H9 (cell line): ENCODE data around the gene PNKD. TPM values are rescaled to one million over a fixed set of nuclear protein-coding genes. Genes with fewer than 3 reads are reported as not detected.

Source experiments
- DNase-seq: peaks from one replicate; pipeline ENCODE4 v3.0.0-alpha.2; 2017
- H2AFZ ChIP-seq: one replicate; pipeline ENCODE4 v1.6.1; 2013; ENCODE audit warnings: mild to moderate bottlenecking, low read length, control low read depth, moderate library complexity
- H2AK5ac ChIP-seq: 2 replicates; pipeline ENCODE4 v1.6.1; 2013; ENCODE audit warnings: low read length, control low read depth, mixed read lengths; ENCODE audit not compliant: insufficient read length
- H2BK120ac ChIP-seq: one replicate; pipeline ENCODE4 v1.6.1; 2013; ENCODE audit warnings: low read depth, mild to moderate bottlenecking, low read length, control low read depth, inconsistent platforms; ENCODE audit not compliant: poor library complexity, severe bottlenecking
- H2BK12ac ChIP-seq: 2 replicates; pipeline ENCODE4 v1.6.1; 2013; ENCODE audit warnings: low read length, control low read depth, mixed read lengths, low read depth; ENCODE audit not compliant: insufficient read length
- H2BK15ac ChIP-seq: 2 replicates; pipeline ENCODE4 v1.6.1; 2013; ENCODE audit warnings: low read depth, low read length, control low read depth
- H2BK20ac ChIP-seq: one replicate; pipeline ENCODE4 v1.6.1; 2013; ENCODE audit warnings: low read depth, mild to moderate bottlenecking, low read length, control low read depth, inconsistent platforms; ENCODE audit not compliant: poor library complexity, severe bottlenecking
- H2BK5ac ChIP-seq: 2 replicates; pipeline ENCODE4 v1.6.1; 2013; ENCODE audit warnings: low read length, control low read depth, mixed read lengths; ENCODE audit not compliant: insufficient read length
- H3K14ac ChIP-seq: 2 replicates; pipeline ENCODE4 v1.6.1; 2013; ENCODE audit warnings: low read length, control low read depth; ENCODE audit not compliant: insufficient read depth
- H3K18ac ChIP-seq: 2 replicates; pipeline ENCODE4 v1.6.1; 2013; ENCODE audit warnings: low read depth, mild to moderate bottlenecking, mixed read lengths, low read length, control low read depth; ENCODE audit not compliant: insufficient read length
- H3K23ac ChIP-seq: 2 replicates; pipeline ENCODE4 v1.6.1; 2013; ENCODE audit warnings: low read length, control low read depth, mixed read lengths, low read depth; ENCODE audit not compliant: insufficient read length
- H3K23me2 ChIP-seq: 2 replicates; pipeline ENCODE4 v1.6.1; 2013; ENCODE audit warnings: low read depth, mild to moderate bottlenecking, mixed read lengths, low read length, control low read depth; ENCODE audit not compliant: insufficient read length, poor library complexity, severe bottlenecking
- H3K27ac ChIP-seq: 2 replicates; pipeline ENCODE4 v1.5.1; 2013; ENCODE audit warnings: low read length, control low read depth, mixed read lengths, low read depth; ENCODE audit not compliant: insufficient read length
- H3K27me3 ChIP-seq: 2 replicates; pipeline ENCODE4 v1.6.1; 2013; ENCODE audit warnings: low read length, control low read depth, inconsistent platforms; ENCODE audit not compliant: insufficient read depth
- H3K4ac ChIP-seq: 2 replicates; pipeline ENCODE4 v1.6.1; 2013; ENCODE audit warnings: low read depth, mild to moderate bottlenecking, control low read depth, inconsistent platforms, low read length, moderate library complexity
- H3K4me1 ChIP-seq: 2 replicates; pipeline ENCODE4 v1.6.1; 2013; ENCODE audit warnings: low read length, control low read depth, inconsistent platforms; ENCODE audit not compliant: insufficient read depth
- H3K4me2 ChIP-seq: 2 replicates; pipeline ENCODE4 v1.6.1; 2013; ENCODE audit warnings: low read length, control low read depth, mixed read lengths; ENCODE audit not compliant: insufficient read length, insufficient read depth
- H3K56ac ChIP-seq: 2 replicates; pipeline ENCODE4 v1.6.1; 2013; ENCODE audit warnings: low read depth, mild to moderate bottlenecking, mixed read lengths, low read length, control low read depth; ENCODE audit not compliant: insufficient read length
- H3K79me1 ChIP-seq: 2 replicates; pipeline ENCODE4 v1.6.1; 2013; ENCODE audit warnings: low read depth, mild to moderate bottlenecking, moderate library complexity, low read length, control low read depth, inconsistent platforms; ENCODE audit not compliant: insufficient read depth, poor library complexity, severe bottlenecking
- H3K79me2 ChIP-seq: 2 replicates; pipeline ENCODE4 v1.6.1; 2013; ENCODE audit warnings: low read length, control low read depth, inconsistent platforms; ENCODE audit not compliant: insufficient read depth
- H3K9ac ChIP-seq: 2 replicates; pipeline ENCODE4 v1.6.1; 2013; ENCODE audit warnings: low read length, control low read depth, mixed read lengths; ENCODE audit not compliant: insufficient read length; ENCODE audit errors: extremely low read depth
- H3K9me3 ChIP-seq: one replicate; pipeline ENCODE4 v1.6.1; 2013; ENCODE audit warnings: low read depth, low read length, inconsistent platforms; ENCODE audit not compliant: control insufficient read depth
- H3T11ph ChIP-seq: one replicate; pipeline ENCODE4 v1.6.1; 2013; ENCODE audit warnings: mild to moderate bottlenecking, low read length, control low read depth, inconsistent platforms
- H4K20me1 ChIP-seq: one replicate; pipeline ENCODE4 v1.6.1; 2013; ENCODE audit not compliant: control insufficient read depth, insufficient read length, insufficient read depth
- H4K5ac ChIP-seq: 2 replicates; pipeline ENCODE4 v1.6.1; 2013; ENCODE audit warnings: low read depth, mild to moderate bottlenecking, mixed read lengths, low read length, control low read depth; ENCODE audit not compliant: insufficient read length
- H4K8ac ChIP-seq: replicated peaks from 2 replicates; pipeline ENCODE4 v1.6.1; 2013; ENCODE audit warnings: low read length, control low read depth, mixed read lengths, low read depth; ENCODE audit not compliant: insufficient read length
- H4K91ac ChIP-seq: 2 replicates; pipeline ENCODE4 v1.6.1; 2013; ENCODE audit warnings: low read depth, mild to moderate bottlenecking, moderate library complexity, mixed read lengths, low read length, control low read depth; ENCODE audit not compliant: insufficient read length
- H3K27ac Mint-ChIP-seq, 3 experiments: 2 replicates in 2 of 3; 3 replicates in 1 of 3; pipeline ENCODE4 v1.8.0; 2020 to 2021; ENCODE audit warnings: mixed read lengths in 3 of 3, mild to moderate bottlenecking in 1 of 3, moderate library complexity in 1 of 3
- H3K27me3 Mint-ChIP-seq: 2 replicates; pipeline ENCODE4 v1.8.0; 2021; ENCODE audit warnings: low read depth, mild to moderate bottlenecking, moderate library complexity, mixed read lengths
- H3K36me3 Mint-ChIP-seq, 3 experiments: 2 replicates in 2 of 3; 3 replicates in 1 of 3; pipeline ENCODE4 v1.8.0; 2020 to 2021; ENCODE audit warnings: low read depth in 3 of 3, mixed read lengths in 3 of 3; ENCODE audit not compliant: insufficient read depth in 1 of 3
- H3K4me1 Mint-ChIP-seq, 2 experiments: 2 replicates each; pipeline ENCODE4 v1.8.0; 2020; ENCODE audit warnings: mixed read lengths in 2 of 2
- H3K4me3 Mint-ChIP-seq, 2 experiments: 2 replicates in 1 of 2; 3 replicates in 1 of 2; pipeline ENCODE4 v1.8.0; 2020 to 2021; ENCODE audit warnings: mild to moderate bottlenecking in 2 of 2, mixed read lengths in 2 of 2, moderate library complexity in 1 of 2
- H3K9me3 Mint-ChIP-seq, 2 experiments: 2 replicates in 1 of 2; 3 replicates in 1 of 2; pipeline ENCODE4 v1.8.0; 2020; ENCODE audit warnings: mild to moderate bottlenecking in 2 of 2, mixed read lengths in 2 of 2, moderate library complexity in 1 of 2
- CTCF ChIP-seq: fragments of 200-600 bp; sonication (generic); conservative IDR thresholded peaks from 3 replicates; pipeline ENCODE4 v1.8.0; 2021; ENCODE audit warnings: antibody characterized with exemption, mild to moderate bottlenecking
- WGBS: extraction: QIAGEN DNeasy Blood & Tissue Kit; methylation state at CpG from one replicate; pipeline ENCODE4 v1.1.7; 2013; ENCODE audit warnings: missing lambda C conversion rate, low lambda C conversion rate, mixed read lengths; ENCODE audit not compliant: insufficient read length; ENCODE audit errors: extremely low coverage; 5-methylcytosine and 5-hydroxymethylcytosine counted together
- total RNA-seq: library from RNA; stranded (reverse); gene quantifications from 2 replicates; pipeline ENCODE4 v1.2.1, GENCODE V29; 2021

Gene PNKD
- total RNA-seq, 1 experiment from 2014 or later: 31.6 TPM

GRCh38 chr2:218245214-218245613 lies 25.1 kb upstream of the PNKD start:
- no peaks in the 10 kb centered on the region for H3K27me3 Mint-ChIP-seq
- Histone ChIP-seq H2AK5ac (no peak overlapping the region), H3K56ac (no peak overlapping the region), H3K23me2 (no peaks in the 10 kb centered on the region), H3K14ac (no peak overlapping the region), H3K4ac (no peak overlapping the region), H2BK12ac (no peak overlapping the region), H2BK20ac (no peak overlapping the region), H4K20me1 (no peaks in the 10 kb centered on the region), H3K79me1 (no peaks in the 10 kb centered on the region), H3K27ac (no peak overlapping the region), H3K4me2 (no peak overlapping the region), H3K4me1 (no peaks in the 10 kb centered on the region), H3K18ac (no peak overlapping the region), H3K9ac (no peak overlapping the region), H3K79me2 (no peaks in the 10 kb centered on the region), H2AFZ (no peak overlapping the region), H3K9me3 (no peaks in the 10 kb centered on the region), H4K91ac (no peak overlapping the region), H2BK5ac (no peak overlapping the region), H4K5ac (no peak overlapping the region), H3K27me3 (no peaks in the 10 kb centered on the region), H3K23ac (no peak overlapping the region), H2BK120ac (no peak overlapping the region), H4K8ac (no peak overlapping the region), H3T11ph (no peak overlapping the region), H2BK15ac (no peak overlapping the region)
- no peaks in the 10 kb centered on the region for H3K4me1 Mint-ChIP-seq
- DNase-seq: no peak
- no peak overlapping the region for H3K27ac Mint-ChIP-seq
- peaks cover 44 to 98% (median 75%) of the 10 kb centered on the region in 3 experiments; a peak in 6 of 7 replicates for H3K36me3 Mint-ChIP-seq
- WGBS: no CpG with 5 or more reads among the region's 5 CpGs
- H3K4me3 Mint-ChIP-seq: no peak overlapping the region
- no peak for TF ChIP-seq CTCF
- no peaks in the 10 kb centered on the region for H3K9me3 Mint-ChIP-seq
